Caco-2 (cell line): ENCODE data around the gene ITGB2. TPM values are rescaled to one million over a fixed set of nuclear protein-coding genes. Genes with fewer than 3 reads are reported as not detected.

Experiments
- BruUV-seq: library from RNA; stranded (reverse); fragments of 400-500 nt; replicated peaks from 2 replicates; lab custom pipeline; 2021; lab: Mats Ljungman, UMichigan
- CTCF ChIA-PET: fragments of 300-600 bp; sonication (Branson Sonifier 250); formaldehyde crosslinking; loops from one replicate; lab custom pipeline; 2022; ENCODE audit warnings: antibody characterized with exemption; lab: Charles Lee
- POLR2A ChIA-PET: fragments of 300-600 bp; sonication (Branson Sonifier 250); formaldehyde crosslinking; loops from one replicate; lab custom pipeline; 2022; ENCODE audit warnings: antibody characterized with exemption; lab: Charles Lee
- DNase-seq, 2 experiments: peaks; one replicate each; pipeline versions ENCODE4 v3.0.0 to v3.0.0-alpha.2; 2020 to 2022
- H3K27me3 ChIP-seq: replicated peaks from 2 replicates; pipeline ENCODE4 v1.6.0; 2011; ENCODE audit warnings: low read length; ENCODE audit not compliant: control insufficient read depth, insufficient read depth
- H3K36me3 ChIP-seq: 2 replicates; pipeline ENCODE4 v1.5.1; 2011; ENCODE audit warnings: low read length; ENCODE audit not compliant: control insufficient read depth, insufficient read depth
- H3K4me1 ChIP-seq: fragments of 250-450 bp; sonication (Bioruptor Pico); 2 replicates; pipeline ENCODE4 v1.5.1; 2020; ENCODE audit warnings: mild to moderate bottlenecking
- H3K4me3 ChIP-seq: 2 replicates; pipeline ENCODE4 v1.5.1; 2011; ENCODE audit warnings: low read depth, mild to moderate bottlenecking, control low read depth, low read length
- H3K9me3 ChIP-seq: fragments of 250-450 bp; sonication (Bioruptor Pico); 2 replicates; pipeline ENCODE4 v1.5.1; 2020; ENCODE audit warnings: mild to moderate bottlenecking, moderate library complexity
- H3K27ac Mint-ChIP-seq: one replicate; pipeline ENCODE4 v1.8.0; 2022; ENCODE audit warnings: mixed read lengths; ENCODE audit not compliant: unreplicated experiment
- H3K27me3 Mint-ChIP-seq: one replicate; pipeline ENCODE4 v1.8.0; 2022; ENCODE audit warnings: mixed read lengths; ENCODE audit not compliant: insufficient read depth, unreplicated experiment
- H3K36me3 Mint-ChIP-seq: one replicate; pipeline ENCODE4 v1.8.0; 2022; ENCODE audit warnings: mild to moderate bottlenecking, mixed read lengths; ENCODE audit not compliant: insufficient read depth, unreplicated experiment
- H3K4me1 Mint-ChIP-seq: one replicate; pipeline ENCODE4 v1.8.0; 2022; ENCODE audit warnings: low read depth, mixed read lengths; ENCODE audit not compliant: unreplicated experiment
- H3K4me3 Mint-ChIP-seq: one replicate; pipeline ENCODE4 v1.8.0; 2022; ENCODE audit warnings: mild to moderate bottlenecking, moderate library complexity, mixed read lengths; ENCODE audit not compliant: unreplicated experiment
- H3K9me3 Mint-ChIP-seq: one replicate; pipeline ENCODE4 v1.8.0; 2022; ENCODE audit warnings: mixed read lengths; ENCODE audit not compliant: unreplicated experiment
- CTCF ChIP-seq, 2 experiments: fragments of 200-600 bp in 1 of 2; IDR thresholded peaks; 1 replicate in 1 of 2; 2 replicates in 1 of 2; pipeline versions ENCODE4 v1.5.1 to v1.8.0; 2011 to 2022; ENCODE audit warnings: antibody characterized with exemption in 1 of 2, control low read depth in 1 of 2, inconsistent platforms in 1 of 2, low read depth in 1 of 2, low read length in 1 of 2, mild to moderate bottlenecking in 1 of 2, moderate library complexity in 1 of 2; ENCODE audit not compliant: insufficient read depth in 1 of 2, severe bottlenecking in 1 of 2, unreplicated experiment in 1 of 2
- intact Hi-C: fragments of 100-400 bp; cut with micrococcal nuclease; formaldehyde crosslinking; loops from one replicate; pipeline ENCODE4 v1.10.0; 2022; ENCODE audit not compliant: unreplicated experiment
- total RNA-seq: library from RNA; stranded (reverse); gene quantifications from 2 replicates; pipeline ENCODE4 v1.2.3, GENCODE V29; 2022

Gene ITGB2
- total RNA-seq, 1 experiment from 2014 or later, result 0.48 TPM

- Mint-ChIP-seq H3K27me3 (peaks cover 4% of the 10 kb centered on the region), H3K4me3 (no peak overlapping the region), H3K9me3 (no peaks in the 10 kb centered on the region), H3K27ac (no peak overlapping the region), H3K4me1 (no peaks in the 10 kb centered on the region), H3K36me3 (no peaks in the 10 kb centered on the region)
- no TSS peak for BruUV-seq
- no peaks in the 10 kb centered on the region for H3K27me3 ChIP-seq
- DNase-seq, result no peak
- ChIA-PET CTCF (no interaction called here), POLR2A (no interaction called here)
- intact Hi-C loops, result no loop called here
- no peaks in the 10 kb centered on the region for H3K4me1 ChIP-seq
- no peaks in the 10 kb centered on the region for H3K36me3 ChIP-seq
- no peak for TF ChIP-seq CTCF (IDR thresholded peaks at IDR 0.05; ENCODE audit: insufficient read depth in 1 of 2, low read depth in 1 of 2, low read length in 1 of 2, severe bottlenecking in 1 of 2, unreplicated experiment in 1 of 2)
- no peaks in the 10 kb centered on the region for H3K9me3 ChIP-seq
- no peak overlapping the region for H3K4me3 ChIP-seq
Observed at GRCh38 chr21:44910229-44911067, 10.3 kb downstream of the ITGB2 start.

GRCh38 chr21:44909719-44910118, 11.0 kb downstream of the ITGB2 start:
- no peak overlapping the region for H3K4me3 Mint-ChIP-seq
- DNase-seq, result no peak
- ChIA-PET CTCF (no interaction called here), POLR2A (no interaction called here)
- H3K4me1 Mint-ChIP-seq, result no peaks in the 10 kb centered on the region
- peaks cover 4% of the 10 kb centered on the region for H3K27me3 Mint-ChIP-seq
- Histone ChIP-seq H3K4me1 (no peaks in the 10 kb centered on the region), H3K36me3 (no peaks in the 10 kb centered on the region), H3K9me3 (no peaks in the 10 kb centered on the region), H3K4me3 (no peak overlapping the region), H3K27me3 (no peaks in the 10 kb centered on the region)
- no peaks in the 10 kb centered on the region for H3K9me3 Mint-ChIP-seq
- intact Hi-C loops, result no loop called here
- no peak overlapping the region for H3K27ac Mint-ChIP-seq
- no TSS peak for BruUV-seq
- no peaks in the 10 kb centered on the region for H3K36me3 Mint-ChIP-seq
- TF ChIP-seq CTCF (IDR thresholded peaks at IDR 0.05; ENCODE audit: insufficient read depth in 1 of 2, low read depth in 1 of 2, low read length in 1 of 2, severe bottlenecking in 1 of 2, unreplicated experiment in 1 of 2), result no peak

GRCh38 chr21:44908908-44909307, 11.8 kb downstream of the ITGB2 start:
- no peaks in the 10 kb centered on the region for H3K9me3 Mint-ChIP-seq
- peaks cover 4% of the 10 kb centered on the region for H3K27me3 Mint-ChIP-seq
- no peak for DNase-seq
- no peak for TF ChIP-seq CTCF (IDR thresholded peaks at IDR 0.05; ENCODE audit: insufficient read depth in 1 of 2, low read depth in 1 of 2, low read length in 1 of 2, severe bottlenecking in 1 of 2, unreplicated experiment in 1 of 2)
- H3K4me1 Mint-ChIP-seq, result no peaks in the 10 kb centered on the region
- intact Hi-C loops, result no loop called here
- H3K36me3 Mint-ChIP-seq, result no peaks in the 10 kb centered on the region
- ChIA-PET POLR2A (no interaction called here), CTCF (no interaction called here)
- H3K36me3 ChIP-seq, result no peaks in the 10 kb centered on the region
- no peak overlapping the region for H3K4me3 ChIP-seq
- no peaks in the 10 kb centered on the region for H3K9me3 ChIP-seq
- no peak overlapping the region for H3K4me3 Mint-ChIP-seq
- H3K27me3 ChIP-seq, result no peaks in the 10 kb centered on the region
- BruUV-seq, result no TSS peak
- no peaks in the 10 kb centered on the region for H3K4me1 ChIP-seq
- no peak overlapping the region for H3K27ac Mint-ChIP-seq
